ENCODE results near the gene CRYBB1.

DNA sequence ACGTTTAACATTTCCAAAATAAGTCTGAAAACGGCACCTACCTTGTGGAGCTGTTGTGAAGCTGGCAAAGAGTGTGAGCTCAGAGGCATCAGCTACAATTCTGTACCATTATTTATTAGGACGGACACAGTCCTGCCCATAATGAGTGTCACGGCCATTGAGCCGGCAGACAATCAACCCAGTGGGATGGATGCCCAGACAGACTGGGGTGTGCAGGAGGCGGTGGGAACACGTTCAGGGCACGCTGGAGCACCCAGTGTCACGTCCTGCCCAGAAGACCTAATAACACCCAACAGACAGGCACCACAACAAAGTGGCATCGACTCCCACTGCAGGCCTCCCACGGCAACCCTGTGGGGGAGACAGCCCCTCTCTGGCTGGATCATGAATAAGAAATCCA, 62.3 kb downstream of the CRYBB1 start:
- TF ChIP-seq EZH2phosphoT487 (IDR thresholded peaks at IDR 0.05; ENCODE audit: borderline replicate concordance, low read length) = no peak
- TF ChIP-seq CTCF (IDR thresholded peaks at IDR 0.05; ENCODE audit: low read depth, low read length, poor library complexity, severe bottlenecking) = no peak
